Fibroblast of lung (primary cell): Measurements from ENCODE around the gene SNX3. TPM values are rescaled to one million over a fixed set of nuclear protein-coding genes. Genes with fewer than 3 reads are reported as not detected.
A peak's percentile ranks its signal among the peaks of the same experiment; 100 is the strongest.

ENCODE experiments used
- DNase-seq, 2 donors: peaks; one replicate each; pipeline versions ENCODE4 v3.0.0 to v3.0.0-alpha.2; 2010; ENCODE audit warnings: low read depth in 2 of 2
- H2AFZ ChIP-seq: 2 replicates; pipeline ENCODE4 v1.5.1; 2012; ENCODE audit warnings: low read length, control low read depth, inconsistent platforms
- H3K27ac ChIP-seq: 2 replicates; pipeline ENCODE4 v1.5.1; 2011; ENCODE audit warnings: low read length, control low read depth; ENCODE audit not compliant: insufficient read depth
- H3K27me3 ChIP-seq: 2 replicates; pipeline ENCODE4 v1.5.1; 2011; ENCODE audit warnings: mild to moderate bottlenecking, low read length; ENCODE audit not compliant: control insufficient read depth, insufficient read depth
- H3K36me3 ChIP-seq: 2 replicates; pipeline ENCODE4 v1.5.1; 2011; ENCODE audit warnings: low read length; ENCODE audit not compliant: control insufficient read depth, insufficient read depth
- H3K4me1 ChIP-seq: 2 replicates; pipeline ENCODE4 v1.5.1; 2011; ENCODE audit warnings: low read length; ENCODE audit not compliant: control insufficient read depth, insufficient read depth; ENCODE audit errors: extremely low read depth
- H3K4me2 ChIP-seq: 2 replicates; pipeline ENCODE4 v1.5.1; 2011; ENCODE audit warnings: low read length, control low read depth; ENCODE audit not compliant: insufficient read depth; ENCODE audit errors: extremely low read depth
- H3K4me3 ChIP-seq, 4 experiments: fragments of 200-600 bp in 1 of 4; sonication (generic) in 1 of 4; replicated peaks in 1 of 4; 2 replicates each; pipeline ENCODE4 v1.5.1; 2011 to 2016; ENCODE audit warnings: low read length in 4 of 4, low read depth in 3 of 4, mild to moderate bottlenecking in 3 of 4, control low read depth in 2 of 4, inconsistent platforms in 1 of 4, mixed read lengths in 1 of 4; ENCODE audit not compliant: insufficient read depth in 1 of 4; ENCODE audit errors: control extremely low read depth in 1 of 4
- H3K79me2 ChIP-seq: 2 replicates; pipeline ENCODE4 v1.5.1; 2012; ENCODE audit warnings: mild to moderate bottlenecking, low read length, inconsistent platforms; ENCODE audit not compliant: control insufficient read depth, insufficient read depth
- H3K9ac ChIP-seq: 2 replicates; pipeline ENCODE4 v1.5.1; 2011; ENCODE audit warnings: mild to moderate bottlenecking, low read length, control low read depth; ENCODE audit not compliant: insufficient read depth
- H3K9me3 ChIP-seq: 2 replicates; pipeline ENCODE4 v1.5.1; 2012; ENCODE audit warnings: low read depth, low read length; ENCODE audit not compliant: control insufficient read depth, insufficient read depth
- H4K20me1 ChIP-seq: 2 replicates; pipeline ENCODE4 v1.5.1; 2011; ENCODE audit warnings: low read length; ENCODE audit not compliant: control insufficient read depth, insufficient read depth; ENCODE audit errors: extremely low read depth
- EZH2 ChIP-seq: IDR thresholded peaks from 2 replicates; pipeline ENCODE4 v1.5.1; 2012; ENCODE audit warnings: low read length, control low read depth, mild to moderate bottlenecking; ENCODE audit errors: missing control alignments
- polyA plus RNA-seq, 2 donors: library from polyadenylated mRNA; depleted of rRNA in 1 of 2; stranded (reverse) in 1 of 2; unstranded in 1 of 2; fragments of >200 nt; gene quantifications; 2 replicates each; pipeline ENCODE4 v1.2.1, GENCODE V29; 2011 to 2012; ENCODE audit warnings: missing spikeins in 1 of 2
- total RNA-seq: library from RNA; depleted of rRNA; stranded (reverse); fragments of >200 nt; gene quantifications from 2 replicates; pipeline ENCODE4 v1.2.1, GENCODE V29; 2014
- TF ChIP-seq, protein P1 (sequence below), 2 donors: IDR thresholded peaks in 1 of 2; conservative IDR thresholded peaks in 1 of 2; 1 replicate in 1 of 2; 2 replicates in 1 of 2; pipeline ENCODE4 v1.5.1; 2011 to 2012; ENCODE audit warnings: low read length in 2 of 2, control low read depth in 1 of 2, inconsistent platforms in 1 of 2, low read depth in 1 of 2, mild to moderate bottlenecking in 1 of 2

Gene SNX3
- total and polyA plus RNA-seq, 2 donors (not counting 1 experiment from before 2014, with no cell fraction given), result 209 to 428 TPM

DNA sequence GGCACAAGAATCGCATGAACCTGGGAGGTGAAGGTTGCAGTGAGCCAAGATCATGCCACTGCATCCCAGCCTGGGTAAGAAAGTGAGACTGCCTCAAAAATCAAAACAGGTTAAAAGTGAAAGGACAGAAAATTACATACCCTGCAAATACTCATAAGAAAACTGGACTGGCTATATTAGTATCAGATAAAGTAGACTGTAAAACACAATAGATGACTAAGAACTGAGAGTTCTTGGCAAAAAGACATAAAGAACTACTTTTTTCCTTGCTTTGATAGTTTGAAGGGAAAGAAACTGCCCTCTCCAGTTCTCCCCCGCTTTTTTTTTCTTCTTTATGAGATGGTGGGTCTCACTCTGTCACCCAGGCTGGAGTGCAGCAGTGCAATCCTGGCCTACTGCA is 17.0 kb downstream of the SNX3 start:
- Histone ChIP-seq H3K79me2 (peaks cover 20% of the 10 kb centered on the region), H3K9me3 (no peaks in the 10 kb centered on the region), H4K20me1 (no peaks in the 10 kb centered on the region), H3K9ac (no peak overlapping the region), H3K27ac (no peak overlapping the region), H3K4me2 (no peak overlapping the region), H3K4me1 (no peaks in the 10 kb centered on the region), H3K4me3 (no peak overlapping the region), H3K36me3 (no peaks in the 10 kb centered on the region), H3K27me3 (no peaks in the 10 kb centered on the region), H2AFZ (no peak overlapping the region)
- peak in 1 of 2 donors; percentile 39 for DNase-seq
- TF ChIP-seq EZH2, result no peak
- TF ChIP-seq, protein P1, sequence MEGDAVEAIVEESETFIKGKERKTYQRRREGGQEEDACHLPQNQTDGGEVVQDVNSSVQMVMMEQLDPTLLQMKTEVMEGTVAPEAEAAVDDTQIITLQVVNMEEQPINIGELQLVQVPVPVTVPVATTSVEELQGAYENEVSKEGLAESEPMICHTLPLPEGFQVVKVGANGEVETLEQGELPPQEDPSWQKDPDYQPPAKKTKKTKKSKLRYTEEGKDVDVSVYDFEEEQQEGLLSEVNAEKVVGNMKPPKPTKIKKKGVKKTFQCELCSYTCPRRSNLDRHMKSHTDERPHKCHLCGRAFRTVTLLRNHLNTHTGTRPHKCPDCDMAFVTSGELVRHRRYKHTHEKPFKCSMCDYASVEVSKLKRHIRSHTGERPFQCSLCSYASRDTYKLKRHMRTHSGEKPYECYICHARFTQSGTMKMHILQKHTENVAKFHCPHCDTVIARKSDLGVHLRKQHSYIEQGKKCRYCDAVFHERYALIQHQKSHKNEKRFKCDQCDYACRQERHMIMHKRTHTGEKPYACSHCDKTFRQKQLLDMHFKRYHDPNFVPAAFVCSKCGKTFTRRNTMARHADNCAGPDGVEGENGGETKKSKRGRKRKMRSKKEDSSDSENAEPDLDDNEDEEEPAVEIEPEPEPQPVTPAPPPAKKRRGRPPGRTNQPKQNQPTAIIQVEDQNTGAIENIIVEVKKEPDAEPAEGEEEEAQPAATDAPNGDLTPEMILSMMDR (conservative IDR thresholded peaks at IDR 0.05 in 1 of 2, IDR thresholded peaks at IDR 0.05 in 1 of 2; ENCODE audit: low read depth in 1 of 2, low read length in 2 of 2), result no peak

DNA sequence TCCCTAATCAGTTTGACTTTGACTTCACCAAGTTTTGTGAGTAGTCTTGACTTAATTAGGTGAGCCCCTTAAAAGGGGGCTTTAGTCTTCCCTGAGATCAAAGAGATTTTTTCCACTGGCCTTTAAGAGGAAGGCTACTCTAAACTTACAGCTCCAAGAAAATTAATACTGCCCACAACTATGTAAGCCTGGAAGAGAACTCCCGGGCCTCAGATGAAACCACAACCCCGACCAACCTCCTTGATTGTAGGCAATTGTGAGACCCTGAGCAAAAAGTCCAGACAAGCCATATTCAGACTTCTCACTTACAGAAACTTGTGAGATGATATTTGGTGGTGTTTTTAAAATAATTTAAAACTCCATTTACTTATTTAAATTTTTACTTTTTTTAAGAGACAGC is 18.1 kb downstream of the SNX3 start:
- Histone ChIP-seq H3K9me3 (no peaks in the 10 kb centered on the region), H3K4me3 (no peak overlapping the region), H3K4me2 (no peak overlapping the region), H3K27me3 (no peaks in the 10 kb centered on the region), H3K4me1 (no peaks in the 10 kb centered on the region), H3K9ac (no peak overlapping the region), H4K20me1 (no peaks in the 10 kb centered on the region), H3K36me3 (no peaks in the 10 kb centered on the region), H3K27ac (no peak overlapping the region), H2AFZ (no peak overlapping the region), H3K79me2 (peaks cover 15% of the 10 kb centered on the region)
- peak in 1 of 2 donors; percentile 50 for DNase-seq
- TF ChIP-seq, protein P1 (conservative IDR thresholded peaks at IDR 0.05 in 1 of 2, IDR thresholded peaks at IDR 0.05 in 1 of 2; ENCODE audit: low read depth in 1 of 2, low read length in 2 of 2), result no peak
- TF ChIP-seq EZH2, result no peak

DNA sequence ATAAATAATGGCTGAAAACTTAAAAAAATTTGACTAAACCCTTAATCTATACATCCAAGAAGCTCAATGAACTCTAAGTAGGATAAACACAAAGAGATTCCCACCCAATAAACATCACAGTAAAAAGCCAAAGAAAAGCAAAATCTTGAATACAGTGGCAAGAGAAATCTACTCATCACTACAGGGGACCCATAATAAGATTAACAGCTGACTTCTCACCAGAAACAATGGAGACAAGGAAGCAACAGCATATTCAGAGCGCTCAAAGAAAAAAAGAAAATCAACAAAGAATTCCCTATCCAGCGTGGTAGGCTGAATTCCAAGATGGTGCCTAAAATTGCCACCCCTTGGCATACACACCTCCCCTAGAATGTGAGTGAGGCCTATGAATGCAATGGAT is 18.6 kb downstream of the SNX3 start:
- no peaks in the 10 kb centered on the region for H4K20me1 ChIP-seq
- no peaks in the 10 kb centered on the region for H3K36me3 ChIP-seq
- TF ChIP-seq, protein P1 (conservative IDR thresholded peaks at IDR 0.05 in 1 of 2, IDR thresholded peaks at IDR 0.05 in 1 of 2; ENCODE audit: low read depth in 1 of 2, low read length in 2 of 2), result no peak
- TF ChIP-seq EZH2, result no peak
- no peaks in the 10 kb centered on the region for H3K4me1 ChIP-seq
- no peaks in the 10 kb centered on the region for H3K9me3 ChIP-seq
- no peak overlapping the region for H3K9ac ChIP-seq
- H3K27me3 ChIP-seq, result no peaks in the 10 kb centered on the region
- DNase-seq, result no peak
- no peak overlapping the region for H2AFZ ChIP-seq
- H3K79me2 ChIP-seq, result peaks cover 15% of the 10 kb centered on the region
- H3K27ac ChIP-seq, result no peak overlapping the region
- no peak overlapping the region for H3K4me3 ChIP-seq
- H3K4me2 ChIP-seq, result no peak overlapping the region
